HepG2 (cell line): Measurements from ENCODE around the gene ALDH3A2. TPM values are rescaled to one million over a fixed set of nuclear protein-coding genes. Genes with fewer than 3 reads are reported as not detected.

Experiments
- ATAC-seq: fragments of 200-7000 bp; cut with Tn5 transposase; 3 replicates; pipeline ENCODE4 v1.9.1; 2020; ENCODE audit warnings: mild to moderate bottlenecking, moderate library complexity
- BruUV-seq: library from RNA; stranded (reverse); fragments of 400-500 nt; replicated peaks from 2 replicates; lab custom pipeline; 2021; lab: Mats Ljungman, UMichigan
- CTCF ChIA-PET: fragments of 300-600 bp; formaldehyde crosslinking; extraction: SDS; loops from one replicate; lab custom pipeline; 2021; ENCODE audit warnings: low total read pairs, inconsistent platforms, low intra/inter-chr PET ratio; lab: Yijun Ruan, JAX
- POLR2A ChIA-PET: fragments of 350-600 bp; sonication (Branson Sonifier 250); formaldehyde crosslinking; loops from one replicate; lab custom pipeline; 2020; ENCODE audit warnings: antibody characterized with exemption, inconsistent platforms; lab: Yijun Ruan, JAX
- DNase-seq: peaks from one replicate; pipeline ENCODE4 v3.0.0-alpha.2; 2015; ENCODE audit warnings: low spot score
- FAIRE-seq: peaks from 3 replicates; lab custom pipeline; 2011; peaks lifted over from hg19 to GRCh38; lab: Jason Lieb, UNC
- H2AFZ ChIP-seq: one replicate; pipeline ENCODE4 v1.6.1; 2011; ENCODE audit warnings: low read length, inconsistent platforms
- H3K27ac ChIP-seq: fragments of 300-600 bp; 3 replicates; pipeline ENCODE4 v1.8.0; 2011; ENCODE audit warnings: mixed run types, mild to moderate bottlenecking, mixed read lengths, low read length, inconsistent platforms; ENCODE audit not compliant: insufficient read depth; ENCODE audit errors: extremely low read length
- H3K27me3 ChIP-seq, 2 experiments: fragments of 200-600 bp in 1 of 2; 2 replicates in 1 of 2; 3 replicates in 1 of 2; pipeline versions ENCODE4 v1.6.0 to v1.8.0; 2011; ENCODE audit warnings: low read length in 2 of 2, mild to moderate bottlenecking in 2 of 2, moderate library complexity in 2 of 2, inconsistent platforms in 1 of 2; ENCODE audit not compliant: insufficient read depth in 2 of 2, control insufficient read depth in 1 of 2
- H3K36me3 ChIP-seq, 2 experiments: fragments of 200-600 bp in 1 of 2; replicated peaks in 1 of 2; 2 replicates in 1 of 2; 3 replicates in 1 of 2; pipeline versions ENCODE4 v1.5.1 to v1.8.0; 2011; ENCODE audit warnings: low read length in 2 of 2, inconsistent platforms in 1 of 2; ENCODE audit not compliant: insufficient read depth in 2 of 2, control insufficient read depth in 1 of 2
- H3K4me1 ChIP-seq: 2 replicates; pipeline ENCODE4 v1.5.1; 2012; ENCODE audit warnings: low read length, inconsistent platforms; ENCODE audit not compliant: insufficient read depth
- H3K4me2 ChIP-seq: 2 replicates; pipeline ENCODE4 v1.6.0; 2011; ENCODE audit warnings: low read depth, low read length, inconsistent platforms
- H3K4me3 ChIP-seq, 3 experiments: fragments of 200-600 bp in 1 of 3; sonication (generic), shearing (Covaris generic) in 1 of 3; replicated peaks in 1 of 3; 2 replicates each; pipeline ENCODE4 v1.5.1; 2011 to 2016; ENCODE audit warnings: low read length in 3 of 3, inconsistent platforms in 2 of 3, low read depth in 2 of 3, mild to moderate bottlenecking in 2 of 3, control low read depth in 1 of 3, mixed read lengths in 1 of 3; ENCODE audit not compliant: insufficient read depth in 1 of 3
- H3K79me2 ChIP-seq: one replicate; pipeline ENCODE4 v1.6.1; 2011; ENCODE audit warnings: low read length, inconsistent platforms; ENCODE audit not compliant: insufficient read depth
- H3K9ac ChIP-seq: 2 replicates; pipeline ENCODE4 v1.6.0; 2011; ENCODE audit warnings: mild to moderate bottlenecking, low read depth, low read length, inconsistent platforms; ENCODE audit not compliant: insufficient read depth
- H3K9me3 ChIP-seq: 2 replicates; pipeline ENCODE4 v1.5.1; 2012; ENCODE audit warnings: mild to moderate bottlenecking, low read length
- H4K20me1 ChIP-seq: 2 replicates; pipeline ENCODE4 v1.6.0; 2011; ENCODE audit warnings: inconsistent platforms, mild to moderate bottlenecking, low read length, moderate library complexity; ENCODE audit not compliant: insufficient read depth
- ELF3 ChIP-seq: IDR thresholded peaks from 2 replicates; pipeline ENCODE4 v1.6.1; 2016; ENCODE audit warnings: missing genetic modification reagents, missing compliant biosample characterization
- JUND ChIP-seq: sonication (generic); formaldehyde crosslinking; IDR thresholded peaks from 2 replicates; pipeline ENCODE4 v1.8.0; 2022; ENCODE audit warnings: mild to moderate bottlenecking, missing genetic modification reagents
- KAT2B ChIP-seq: fragments of 150-350 bp; IDR thresholded peaks from 2 replicates; pipeline ENCODE4 v1.6.1; 2014; ENCODE audit warnings: low read depth, low read length, borderline replicate concordance
- KAT8 ChIP-seq: IDR thresholded peaks from 2 replicates; pipeline ENCODE4 v1.6.1; 2016; ENCODE audit warnings: missing genetic modification reagents, missing compliant biosample characterization
- KDM4B ChIP-seq: sonication (generic); formaldehyde crosslinking; IDR thresholded peaks from 2 replicates; pipeline ENCODE4 v1.4.0; 2020; ENCODE audit warnings: missing genetic modification reagents
- MAF1 ChIP-seq: sonication (generic); formaldehyde crosslinking; IDR thresholded peaks from 2 replicates; pipeline ENCODE4 v1.5.0; 2020; ENCODE audit warnings: missing genetic modification reagents, borderline replicate concordance
- MYC ChIP-seq: sonication (generic); formaldehyde crosslinking; IDR thresholded peaks from 2 replicates; pipeline ENCODE4 v1.9.0; 2021; ENCODE audit warnings: missing genetic modification reagents, borderline replicate concordance
- NCOR1 ChIP-seq: fragments of 200-600 bp; sonication (generic); IDR thresholded peaks from 2 replicates; pipeline ENCODE4 v1.7.0; 2017; ENCODE audit warnings: antibody characterized with exemption, low read length, borderline replicate concordance
- SSRP1 ChIP-seq: IDR thresholded peaks from 2 replicates; pipeline ENCODE4 v1.6.1; 2016; ENCODE audit warnings: control low read depth
- TCF12 ChIP-seq, 2 experiments: fragments of 450-650 bp in 1 of 2; sonication (generic) in 1 of 2; formaldehyde crosslinking in 1 of 2; IDR thresholded peaks; 2 replicates each; pipeline versions ENCODE4 v1.6.1 to v1.8.0; 2017 to 2022; ENCODE audit warnings: antibody characterized with exemption in 1 of 2, mild to moderate bottlenecking in 1 of 2, missing genetic modification reagents in 1 of 2, moderate library complexity in 1 of 2
- ZNF224 ChIP-seq: sonication (generic); formaldehyde crosslinking; IDR thresholded peaks from 2 replicates; pipeline ENCODE4 v1.5.0; 2020; ENCODE audit warnings: mild to moderate bottlenecking, missing genetic modification reagents
- WGBS: methylation state at CpG from one replicate; pipeline ENCODE4 v1.1.6; 2017; ENCODE audit warnings: low lambda C conversion rate; 5-methylcytosine and 5-hydroxymethylcytosine counted together
- in situ Hi-C: cut with HindIII; loops from 2 replicates; pipeline ENCODE4 v1.10.0; 2017; ENCODE audit warnings: low pct_unique_long_range_greater_than_20kb; ENCODE audit not compliant: extremely low pct_ligation_motif_present
- intact Hi-C: fragments of 100-400 bp; cut with micrococcal nuclease; formaldehyde crosslinking; loops from one replicate; pipeline ENCODE4 v1.10.0; 2022; ENCODE audit not compliant: unreplicated experiment
- polyA plus RNA-seq, 8 experiments: library from polyadenylated mRNA; depleted of rRNA in 3 of 8; stranded (reverse) in 7 of 8; unstranded in 1 of 8; fragments of >200 nt; fragmentation: Illumina TruSeq in 4 of 8; extraction: Trizol in 4 of 8; gene quantifications; 2 replicates each; pipeline versions ENCODE4 v1.2.1 to v1.2.3, GENCODE V29; 2011 to 2016; ENCODE audit warnings: low read depth in 4 of 8, missing spikeins in 1 of 8, mixed read lengths in 1 of 8; ENCODE audit not compliant: insufficient read depth in 1 of 8
- total RNA-seq, 5 experiments: library from RNA; depleted of rRNA; stranded (reverse); fragments of >200 nt; fragmentation: Illumina TruSeq; extraction: Trizol; gene quantifications; 2 replicates each; pipeline ENCODE4 v1.2.3, GENCODE V29; 2016; ENCODE audit warnings: low read depth in 1 of 5
- TF ChIP-seq, protein P1 (sequence below): sonication (generic); formaldehyde crosslinking; IDR thresholded peaks from 2 replicates; pipeline ENCODE4 v1.9.0; 2021; ENCODE audit warnings: missing genetic modification reagents, borderline replicate concordance
- TF ChIP-seq, protein P2 (sequence below): sonication (generic); formaldehyde crosslinking; IDR thresholded peaks from 2 replicates; pipeline ENCODE4 v1.5.0; 2020; ENCODE audit warnings: missing genetic modification reagents

ALDH3A2 gene
- total and polyA plus RNA-seq, 2 of the 13 experiments (the other 11 are each of a cell fraction or from before 2014, with no cell fraction given) = 80.8 to 180 TPM

- Histone ChIP-seq H2AFZ (no peak overlapping the region), H3K4me3 (no peak overlapping the region), H3K4me2 (no peak overlapping the region), H3K4me1 (no peaks in the 10 kb centered on the region), H3K9ac (no peak overlapping the region), H3K9me3 (peaks cover 27% of the 10 kb centered on the region), H3K79me2 (no peaks in the 10 kb centered on the region), H4K20me1 (no peaks in the 10 kb centered on the region), H3K27ac (no peak overlapping the region), H3K36me3 (no peaks in the 10 kb centered on the region), H3K27me3 (no peaks in the 10 kb centered on the region)
- ATAC-seq (no peak), DNase-seq (no peak), FAIRE-seq (no peak)
- intact Hi-C loops (no loop called here), in situ Hi-C loops (no loop called here)
- ChIA-PET CTCF (no interaction called here), POLR2A (no interaction called here)
- WGBS = 93% methylated on average over 3 of the region's 3 CpGs
- BruUV-seq = no TSS peak
- no peak for TF ChIP-seq MYC
- no peak for TF ChIP-seq KAT8 (CRISPR knock-in tag)
- TF ChIP-seq JUND (CRISPR knock-in tag) = no peak
- no peak for TF ChIP-seq ELF3 (CRISPR knock-in tag)
- TF ChIP-seq KAT2B = no peak
- TF ChIP-seq KDM4B (CRISPR knock-in tag) = no peak
- TF ChIP-seq, protein P1, sequence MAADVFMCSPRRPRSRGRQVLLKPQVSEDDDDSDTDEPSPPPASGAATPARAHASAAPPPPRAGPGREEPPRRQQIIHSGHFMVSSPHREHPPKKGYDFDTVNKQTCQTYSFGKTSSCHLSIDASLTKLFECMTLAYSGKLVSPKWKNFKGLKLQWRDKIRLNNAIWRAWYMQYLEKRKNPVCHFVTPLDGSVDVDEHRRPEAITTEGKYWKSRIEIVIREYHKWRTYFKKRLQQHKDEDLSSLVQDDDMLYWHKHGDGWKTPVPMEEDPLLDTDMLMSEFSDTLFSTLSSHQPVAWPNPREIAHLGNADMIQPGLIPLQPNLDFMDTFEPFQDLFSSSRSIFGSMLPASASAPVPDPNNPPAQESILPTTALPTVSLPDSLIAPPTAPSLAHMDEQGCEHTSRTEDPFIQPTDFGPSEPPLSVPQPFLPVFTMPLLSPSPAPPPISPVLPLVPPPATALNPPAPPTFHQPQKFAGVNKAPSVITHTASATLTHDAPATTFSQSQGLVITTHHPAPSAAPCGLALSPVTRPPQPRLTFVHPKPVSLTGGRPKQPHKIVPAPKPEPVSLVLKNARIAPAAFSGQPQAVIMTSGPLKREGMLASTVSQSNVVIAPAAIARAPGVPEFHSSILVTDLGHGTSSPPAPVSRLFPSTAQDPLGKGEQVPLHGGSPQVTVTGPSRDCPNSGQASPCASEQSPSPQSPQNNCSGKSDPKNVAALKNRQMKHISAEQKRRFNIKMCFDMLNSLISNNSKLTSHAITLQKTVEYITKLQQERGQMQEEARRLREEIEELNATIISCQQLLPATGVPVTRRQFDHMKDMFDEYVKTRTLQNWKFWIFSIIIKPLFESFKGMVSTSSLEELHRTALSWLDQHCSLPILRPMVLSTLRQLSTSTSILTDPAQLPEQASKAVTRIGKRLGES (CRISPR knock-in tag) = no peak
- TF ChIP-seq SSRP1 (CRISPR knock-in tag) = no peak
- TF ChIP-seq MAF1 (CRISPR knock-in tag) = no peak
- TF ChIP-seq TCF12 (IDR thresholded peaks at IDR 0.05) = no peak
- TF ChIP-seq TCF12 (CRISPR knock-in tag; IDR thresholded peaks at IDR 0.05) = no peak
- TF ChIP-seq ZNF224 = no peak
- no peak for TF ChIP-seq NCOR1
- TF ChIP-seq, protein P2, sequence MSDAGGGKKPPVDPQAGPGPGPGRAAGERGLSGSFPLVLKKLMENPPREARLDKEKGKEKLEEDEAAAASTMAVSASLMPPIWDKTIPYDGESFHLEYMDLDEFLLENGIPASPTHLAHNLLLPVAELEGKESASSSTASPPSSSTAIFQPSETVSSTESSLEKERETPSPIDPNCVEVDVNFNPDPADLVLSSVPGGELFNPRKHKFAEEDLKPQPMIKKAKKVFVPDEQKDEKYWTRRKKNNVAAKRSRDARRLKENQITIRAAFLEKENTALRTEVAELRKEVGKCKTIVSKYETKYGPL = no peak
Observed at GRCh38 chr17:19618015-19618414, 30.5 kb upstream of the ALDH3A2 start.
